ENCODE measurements around the gene ACAD10.
"Not testable (repeated sequence)": the region's sequence is repeated elsewhere in the genome, so short reads cannot be mapped to it uniquely, and the experiment has no call there.

ACAD10 gene

DNA sequence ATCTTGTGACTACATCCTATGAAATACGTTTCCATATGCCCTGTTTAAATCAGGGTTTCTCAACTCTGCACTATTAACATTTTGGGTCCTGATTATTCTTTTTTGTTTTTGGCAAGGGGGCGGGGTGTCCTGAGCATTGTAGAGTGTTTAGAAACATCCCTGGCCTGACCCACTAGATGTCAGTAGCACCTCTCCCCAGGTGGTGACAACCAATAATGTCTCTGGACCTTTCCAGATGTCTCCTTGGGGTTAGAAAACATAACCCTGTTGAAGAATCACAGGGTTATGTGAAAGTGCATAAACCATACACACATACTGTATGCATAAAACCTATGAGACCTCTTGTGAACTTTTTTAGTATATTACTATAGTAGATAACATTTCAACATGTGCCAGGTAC lies 1.4 kb downstream of the ACAD10 start:
- no peak for DNase-seq (ENCODE audit: low read depth in 2 of 2)

DNA sequence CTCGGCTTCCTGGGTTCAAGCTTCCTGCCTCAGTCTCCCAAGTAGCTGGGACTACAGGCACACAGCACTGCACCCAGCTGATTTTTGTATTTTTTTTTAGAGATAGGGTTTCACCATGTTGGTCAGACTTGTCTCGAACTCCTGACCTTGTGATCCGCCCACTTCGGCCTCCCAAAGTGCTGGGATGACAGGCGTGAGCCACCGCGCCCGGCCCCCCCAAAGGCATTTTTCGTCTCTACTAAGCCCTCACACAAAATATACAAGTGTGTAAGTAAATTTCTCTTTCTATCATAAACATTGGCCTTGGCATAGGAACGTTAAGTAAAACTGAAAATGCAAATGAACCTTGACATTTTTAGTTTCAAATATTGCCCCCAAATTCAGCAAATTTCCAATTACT lies 2.1 kb downstream of the ACAD10 start:
- no peak for DNase-seq (ENCODE audit: low read depth in 2 of 2)

DNA sequence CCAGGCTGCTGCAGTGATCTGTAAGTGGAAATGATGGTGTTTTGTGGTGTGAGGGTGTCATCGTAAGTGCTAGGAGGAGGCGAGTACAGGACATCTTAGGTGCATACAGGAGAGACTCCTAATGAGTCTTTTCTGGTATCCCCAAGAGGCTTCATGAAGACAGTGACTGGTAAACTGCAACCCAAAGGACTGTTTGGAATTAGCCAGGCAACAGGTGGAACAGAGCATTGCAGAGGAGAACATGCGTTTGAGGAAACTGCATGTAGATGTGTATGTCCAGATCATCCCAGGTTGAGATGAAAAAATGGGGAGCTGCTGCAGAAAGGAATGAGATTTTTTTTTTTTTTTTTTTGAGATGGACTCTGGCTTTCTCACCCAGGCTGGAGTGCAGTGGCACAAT lies 5.4 kb downstream of the ACAD10 start:
- no peak for DNase-seq (ENCODE audit: low read depth in 2 of 2)

DNA sequence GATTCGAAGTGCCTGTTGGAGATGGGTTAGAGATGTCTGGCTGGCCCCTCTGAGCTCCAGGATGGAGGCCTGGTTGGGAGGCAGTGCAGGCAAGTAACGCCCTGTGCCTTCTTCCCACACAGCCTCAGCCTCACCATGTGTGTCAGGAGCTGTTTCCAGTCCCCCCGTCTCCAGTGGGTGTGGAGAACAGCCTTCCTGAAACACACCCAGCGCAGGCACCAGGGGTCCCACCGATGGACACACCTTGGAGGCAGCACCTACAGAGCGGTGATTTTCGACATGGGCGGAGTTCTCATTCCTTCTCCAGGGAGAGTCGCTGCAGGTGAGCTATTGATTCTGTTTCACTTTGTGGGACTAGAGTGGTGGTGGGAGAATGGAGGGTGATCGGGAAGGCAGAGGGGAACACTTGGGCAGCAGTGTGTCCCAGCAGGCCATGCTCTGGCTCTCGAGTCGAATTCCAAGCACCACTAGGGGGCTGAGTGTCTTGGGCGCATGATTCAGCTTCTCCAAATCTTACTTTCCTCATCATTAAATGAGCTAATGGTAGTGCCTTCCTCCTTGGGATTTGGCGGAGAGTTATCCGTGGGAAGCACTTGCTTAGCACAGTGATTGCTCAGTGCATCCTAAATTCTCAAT lies 6.8 kb downstream of the ACAD10 start:
- DNase-seq (ENCODE audit: low read depth in 2 of 2), result no peak

DNA sequence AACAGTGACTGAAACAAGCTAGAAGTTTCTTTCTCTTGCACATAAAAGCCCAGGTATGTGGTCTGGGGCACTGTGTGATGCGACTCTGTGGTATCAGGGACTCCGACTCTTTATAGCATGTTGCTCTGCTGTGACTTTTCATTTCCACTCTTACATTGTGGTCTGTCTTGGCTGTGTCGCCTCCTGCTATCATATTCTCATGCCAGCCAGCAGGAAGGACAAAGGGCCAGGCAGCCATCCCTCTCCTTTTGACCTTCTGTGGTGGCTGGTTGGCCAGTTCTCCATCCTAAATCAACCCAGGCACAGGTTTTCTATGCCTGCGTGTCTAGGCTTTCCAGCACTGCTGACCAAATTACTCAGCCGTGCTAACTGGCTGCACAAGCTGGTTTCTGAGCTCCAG lies 8.0 kb downstream of the ACAD10 start:
- DNase-seq (ENCODE audit: low read depth in 2 of 2), result no peak

DNA sequence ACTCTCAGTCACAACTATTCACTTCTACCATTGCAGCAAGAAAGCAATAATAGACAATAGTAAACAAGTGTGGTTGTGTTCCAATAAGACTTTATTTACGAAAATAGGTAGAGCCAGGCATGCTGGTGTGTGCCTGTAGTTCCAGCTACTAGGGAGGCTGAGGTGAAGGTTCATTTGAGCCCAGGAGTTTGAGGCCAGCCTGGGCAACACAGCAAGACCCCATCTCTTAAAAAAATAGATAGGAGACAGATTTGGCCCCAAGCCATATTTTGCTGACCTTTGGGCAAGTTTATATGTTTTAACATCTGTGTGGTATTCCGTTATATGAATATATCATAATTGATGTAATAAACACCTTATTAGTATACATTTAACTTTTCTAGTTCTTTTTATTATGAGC lies 14.1 kb downstream of the ACAD10 start:
- DNase-seq (ENCODE audit: low read depth in 2 of 2), result no peak

DNA sequence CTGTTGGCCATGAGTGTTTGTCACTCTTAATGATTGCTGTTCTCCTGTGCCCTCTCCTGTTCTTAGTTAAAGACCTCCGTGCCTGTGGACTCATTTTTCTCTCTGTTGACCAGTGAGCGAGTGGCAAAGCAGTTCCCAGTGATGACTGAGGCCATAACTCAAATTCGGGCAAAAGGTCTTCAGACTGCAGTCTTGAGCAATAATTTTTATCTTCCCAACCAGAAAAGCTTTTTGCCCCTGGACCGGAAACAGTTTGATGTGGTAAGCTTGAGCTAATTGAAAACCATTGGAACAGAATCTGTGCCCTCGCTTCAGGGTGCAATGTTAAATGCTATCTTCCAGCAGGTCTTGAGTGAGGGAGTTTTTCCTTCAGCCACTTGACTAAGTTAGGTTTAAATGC lies 19.8 kb downstream of the ACAD10 start:
- DNase-seq (ENCODE audit: low read depth in 2 of 2), result no peak

DNA sequence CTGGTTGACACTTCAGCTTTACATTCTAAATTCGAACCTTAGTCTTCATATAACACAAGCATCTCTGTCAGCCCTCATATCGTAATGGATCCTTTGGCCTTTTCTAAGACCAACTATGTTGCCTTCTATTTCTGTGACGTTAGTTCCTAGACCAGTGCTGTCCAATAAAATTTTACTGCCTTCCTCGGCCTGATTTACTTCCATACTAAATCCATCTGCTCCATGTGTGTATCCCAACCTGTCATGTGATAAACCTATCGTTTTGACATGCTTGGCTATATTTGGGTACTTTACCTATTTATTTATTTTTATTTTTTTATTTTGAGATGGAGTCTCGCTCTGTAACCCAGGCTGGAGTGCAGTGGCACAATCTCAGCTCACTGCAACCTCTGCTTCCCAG lies 20.3 kb downstream of the ACAD10 start:
- DNase-seq (ENCODE audit: low read depth in 2 of 2), result no peak

DNA sequence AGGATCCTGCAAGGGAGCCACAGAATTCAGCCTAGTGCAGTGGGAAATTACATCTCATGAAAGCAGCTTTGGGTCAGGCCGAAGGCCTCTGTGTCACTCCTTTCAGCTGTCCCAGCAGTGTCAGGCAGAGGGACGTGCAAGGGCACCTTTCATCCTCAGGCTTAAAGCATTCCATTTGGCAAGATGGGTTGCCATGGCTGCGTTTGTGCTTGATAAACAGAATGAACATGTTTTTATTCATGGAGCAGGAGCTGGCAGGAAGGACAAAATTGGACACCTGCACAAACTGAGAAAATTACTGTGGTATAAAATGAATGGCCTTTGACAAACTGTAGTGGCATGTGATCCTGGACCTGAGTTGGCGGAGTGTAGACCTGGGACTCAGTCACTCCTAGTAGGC lies 29.4 kb downstream of the ACAD10 start:
- no peak for DNase-seq (ENCODE audit: low read depth in 2 of 2)

DNA sequence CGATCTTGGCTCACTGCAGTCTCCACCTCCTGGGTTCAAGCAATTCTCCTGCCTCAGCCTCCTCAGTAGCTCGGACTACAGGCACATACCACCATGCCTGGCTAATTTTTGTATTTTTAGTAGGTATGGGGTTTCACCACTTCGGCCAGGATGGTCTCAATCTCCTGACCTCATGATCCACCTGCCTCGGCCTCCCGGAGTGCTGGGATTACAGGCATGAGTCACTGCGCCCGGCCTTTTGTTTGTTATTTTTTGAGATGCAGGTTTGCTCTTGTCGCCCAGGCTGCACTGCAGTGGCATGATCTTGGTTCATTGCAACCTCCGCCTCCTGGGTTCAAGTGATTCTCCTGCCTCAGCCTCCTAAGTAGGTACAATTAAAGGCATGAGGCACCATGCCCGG lies 33.5 kb downstream of the ACAD10 start:
- not testable (repeated sequence) for DNase-seq (ENCODE audit: low read depth in 2 of 2)

DNA sequence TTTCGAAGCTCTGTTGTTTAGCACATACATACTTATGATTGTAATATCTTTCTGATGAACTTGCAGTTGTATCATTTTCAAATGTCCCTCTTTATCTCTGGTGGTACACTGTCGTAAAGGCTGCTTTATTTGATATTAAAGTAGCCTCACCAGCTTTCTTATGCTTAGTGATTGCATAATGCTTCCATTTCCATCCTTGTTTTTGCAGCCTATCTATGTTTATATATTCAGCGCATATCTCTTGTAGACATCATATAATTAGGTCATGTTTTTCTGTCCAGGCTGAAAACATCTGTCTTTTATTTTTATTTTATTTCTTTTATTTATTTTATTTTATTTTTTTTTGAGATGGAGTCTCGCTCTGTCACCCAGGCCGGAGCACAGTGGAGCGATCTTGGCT lies 34.6 kb downstream of the ACAD10 start:
- DNase-seq (ENCODE audit: low read depth in 2 of 2), result no peak

DNA sequence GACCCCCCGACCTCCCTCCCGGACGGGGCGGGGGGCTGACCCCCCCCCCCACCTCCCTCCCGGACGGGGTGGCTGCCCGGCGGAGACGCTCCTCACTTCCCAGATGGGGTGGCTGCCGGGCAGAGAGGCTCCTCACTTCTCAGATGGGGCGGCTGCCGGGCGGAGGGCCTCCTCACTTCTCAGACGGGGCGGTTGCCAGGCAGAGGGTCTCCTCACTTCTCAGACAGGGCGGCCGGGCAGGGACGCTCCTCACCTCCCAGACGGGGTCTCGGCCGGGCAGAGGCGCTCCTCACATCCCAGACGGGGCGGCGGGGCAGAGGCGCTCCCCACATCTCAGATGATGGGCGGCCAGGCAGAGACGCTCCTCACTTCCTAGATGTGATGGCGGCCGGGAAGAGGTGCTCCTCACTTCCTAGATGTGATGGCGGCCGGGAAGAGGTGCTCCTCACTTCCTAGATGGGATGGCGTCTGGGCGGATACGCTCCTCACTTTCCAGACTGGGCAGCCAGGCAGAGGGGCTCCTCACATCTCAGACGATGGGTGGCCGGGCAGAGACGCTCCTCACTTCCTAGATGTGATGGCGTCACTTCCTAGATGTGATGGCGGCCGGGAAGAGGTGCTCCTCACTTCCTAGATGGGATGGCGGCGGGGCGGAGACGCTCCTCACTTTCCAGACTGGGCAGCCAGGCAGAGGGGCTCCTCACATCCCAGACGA lies 38.0 kb downstream of the ACAD10 start:
- DNase-seq (ENCODE audit: low read depth in 2 of 2), result not testable (repeated sequence)

DNA sequence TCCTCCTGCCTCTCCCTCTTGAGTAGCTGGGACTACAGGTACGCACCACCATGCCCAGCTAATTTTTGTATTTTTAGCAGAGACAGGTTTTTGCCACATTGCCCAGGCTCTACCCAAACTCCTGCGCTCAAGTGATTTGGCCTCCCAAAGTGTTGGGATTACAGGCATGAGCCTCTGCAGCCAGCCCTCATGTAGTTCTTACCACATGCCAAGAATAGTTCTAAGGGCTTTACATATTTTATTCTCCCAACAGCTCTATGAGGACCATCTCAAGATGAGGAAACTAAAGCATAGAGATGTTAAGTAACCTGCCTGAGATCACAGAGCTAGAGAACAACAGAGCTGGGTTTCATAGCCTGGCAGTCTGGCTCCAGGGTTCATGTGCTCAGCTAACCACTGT lies 42.9 kb downstream of the ACAD10 start:
- no peak for DNase-seq (ENCODE audit: low read depth in 2 of 2)

DNA sequence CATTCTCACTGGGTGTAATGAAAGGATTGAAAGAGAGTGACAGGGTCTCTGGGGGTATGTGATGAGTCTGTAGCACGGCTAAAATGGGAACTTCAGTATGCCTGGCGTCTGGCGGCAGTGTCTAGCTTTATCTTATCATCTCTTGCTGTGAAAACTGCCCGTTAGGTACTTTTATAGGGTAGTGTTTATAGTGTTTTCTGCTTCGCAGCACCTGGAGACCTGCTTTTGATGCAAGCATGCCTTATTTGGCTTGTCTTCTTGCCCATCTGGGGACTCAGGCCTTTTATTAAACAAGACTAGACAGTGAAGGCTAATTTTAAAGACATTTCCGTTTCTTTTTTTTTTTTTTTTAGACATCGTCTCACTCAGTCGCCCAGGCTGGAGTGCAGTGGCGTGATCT lies 44.6 kb downstream of the ACAD10 start:
- no peak for DNase-seq (ENCODE audit: low read depth in 2 of 2)

DNA sequence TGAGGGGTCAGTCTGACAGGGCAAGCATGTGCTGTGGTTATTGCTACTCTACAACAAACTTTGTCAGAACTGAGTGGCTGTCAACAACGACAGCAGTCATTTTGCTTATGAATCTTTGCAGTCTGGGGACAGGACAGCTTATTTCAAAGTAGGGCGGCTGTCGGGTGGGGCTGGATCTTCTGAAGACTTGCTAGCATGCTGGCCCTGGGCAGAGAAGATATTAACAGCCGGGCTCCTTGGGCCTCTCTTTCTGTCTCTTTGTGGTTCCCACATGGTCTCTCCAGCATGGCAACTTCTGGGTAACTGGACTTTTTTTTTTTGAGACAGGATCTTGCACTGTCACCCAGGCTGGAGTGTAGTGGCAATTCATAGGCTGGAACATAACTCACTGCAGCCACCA lies 46.9 kb downstream of the ACAD10 start:
- no peak for DNase-seq (ENCODE audit: low read depth in 2 of 2)

DNA sequence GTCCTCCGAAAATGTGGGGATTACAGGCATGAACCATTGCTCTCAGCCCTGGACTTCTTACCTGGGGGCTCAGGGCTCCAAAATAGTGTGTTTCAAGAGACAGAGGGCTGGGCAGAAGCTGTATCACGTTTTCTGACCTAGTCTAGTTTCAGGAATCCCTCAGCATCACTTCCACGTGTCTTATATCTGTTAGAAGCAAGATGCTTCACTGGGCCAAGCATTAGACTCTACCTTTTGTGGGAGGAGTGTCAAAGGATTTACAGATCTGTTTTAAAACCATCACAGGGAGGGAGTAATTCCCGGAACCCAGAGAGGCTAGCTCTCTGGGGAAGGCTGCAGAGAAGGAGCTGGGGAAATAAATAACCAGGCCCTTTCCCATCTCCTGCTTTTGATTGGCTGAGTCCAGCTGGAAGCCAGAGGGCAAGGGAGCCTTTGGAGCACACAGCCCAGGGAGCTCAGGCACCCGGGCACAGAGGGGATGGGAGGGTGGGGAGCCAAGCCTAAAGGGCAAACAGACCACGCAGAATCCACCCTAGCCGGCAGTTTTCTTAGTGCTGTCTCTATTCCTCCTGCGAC lies 47.6 kb downstream of the ACAD10 start:
- no peak for DNase-seq (ENCODE audit: low read depth in 2 of 2)

DNA sequence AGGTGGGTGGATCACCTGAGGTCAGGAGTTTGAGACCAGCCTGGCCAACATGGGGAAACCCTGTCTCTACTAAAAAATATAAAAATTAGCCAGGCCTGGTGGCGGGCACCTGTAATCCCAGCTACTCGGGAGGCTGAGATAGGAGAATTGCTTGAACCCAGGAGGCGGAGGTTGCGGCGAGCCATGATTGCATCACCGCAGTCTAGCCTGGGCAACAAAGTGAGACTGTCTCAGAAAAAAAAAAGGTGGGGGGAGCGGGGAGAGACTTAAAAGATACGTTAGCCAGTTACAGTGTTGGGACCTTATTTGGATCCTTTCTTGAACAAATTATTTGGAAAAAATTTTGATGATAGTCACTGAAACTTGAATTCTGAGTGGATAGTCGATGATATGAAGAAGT lies 53.7 kb downstream of the ACAD10 start:
- DNase-seq (ENCODE audit: low read depth in 2 of 2), result not testable (repeated sequence)

DNA sequence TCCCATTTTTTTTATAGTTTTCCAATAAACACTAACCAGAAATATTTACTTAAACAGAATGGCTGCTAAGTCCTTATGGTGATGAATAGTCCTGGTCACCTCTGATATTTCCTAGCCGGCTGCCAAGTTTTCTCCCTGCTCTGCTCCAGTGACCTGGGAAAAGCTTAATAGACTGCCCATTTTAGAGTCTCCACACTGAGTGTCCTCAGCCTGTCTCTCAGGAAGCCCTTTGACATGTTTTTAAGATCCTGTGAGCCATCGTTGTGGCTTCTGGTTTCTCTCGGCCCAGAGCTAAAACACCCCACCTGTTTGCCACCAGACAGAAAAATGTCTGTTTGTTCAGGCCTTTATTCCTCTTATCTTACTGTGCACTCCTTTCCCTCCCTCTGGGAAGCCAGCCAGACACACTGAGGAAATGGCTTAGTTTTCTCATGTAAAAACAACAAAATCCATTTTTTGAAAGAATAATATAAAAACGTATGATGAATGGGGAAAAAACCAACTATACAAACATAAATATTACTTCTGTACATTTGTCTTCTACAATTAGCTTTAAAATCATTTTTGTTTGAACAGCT lies 55.5 kb downstream of the ACAD10 start:
- no peak for DNase-seq (ENCODE audit: low read depth in 2 of 2)

DNA sequence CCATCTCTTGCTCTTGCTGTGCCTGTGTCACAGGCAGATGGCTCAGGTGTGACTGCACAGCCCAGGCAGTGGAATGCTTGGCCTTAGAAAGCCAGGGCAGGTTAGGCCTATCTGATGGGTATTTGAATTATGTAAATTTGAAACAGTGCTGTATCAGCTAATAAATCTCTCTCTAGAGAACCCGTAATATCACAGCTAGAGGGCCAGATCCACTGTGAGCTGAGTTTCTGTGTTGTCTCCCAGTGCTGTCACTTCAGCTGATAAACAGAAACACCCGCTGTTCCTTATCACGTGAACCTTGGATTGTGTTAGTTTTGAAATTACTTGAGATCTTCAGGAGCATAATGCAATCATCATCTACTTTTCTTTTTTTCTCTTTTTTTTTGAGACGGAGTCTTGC lies 59.4 kb downstream of the ACAD10 start:
- no peak for DNase-seq (ENCODE audit: low read depth in 2 of 2)

DNA sequence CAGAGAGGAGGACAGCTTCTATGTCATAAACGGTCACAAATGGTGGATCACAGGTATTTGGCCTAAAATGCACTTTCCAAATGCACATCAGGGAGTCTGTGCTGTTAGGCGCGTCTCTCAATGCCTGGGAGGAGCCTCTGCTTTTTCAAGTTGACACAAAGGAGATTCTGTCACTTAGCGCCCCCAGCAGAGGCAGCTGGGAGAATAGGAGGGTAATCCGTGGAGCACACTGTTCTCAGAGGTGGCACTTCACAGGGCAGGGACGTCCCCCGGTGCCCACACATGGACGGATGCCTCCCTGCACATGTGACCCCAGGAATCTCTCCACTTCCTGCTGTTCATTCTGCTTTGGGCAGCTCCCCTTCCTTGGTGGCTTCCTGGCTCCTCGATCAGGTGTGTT lies 61.5 kb downstream of the ACAD10 start:
- no peak for DNase-seq (ENCODE audit: low read depth in 2 of 2)

DNA sequence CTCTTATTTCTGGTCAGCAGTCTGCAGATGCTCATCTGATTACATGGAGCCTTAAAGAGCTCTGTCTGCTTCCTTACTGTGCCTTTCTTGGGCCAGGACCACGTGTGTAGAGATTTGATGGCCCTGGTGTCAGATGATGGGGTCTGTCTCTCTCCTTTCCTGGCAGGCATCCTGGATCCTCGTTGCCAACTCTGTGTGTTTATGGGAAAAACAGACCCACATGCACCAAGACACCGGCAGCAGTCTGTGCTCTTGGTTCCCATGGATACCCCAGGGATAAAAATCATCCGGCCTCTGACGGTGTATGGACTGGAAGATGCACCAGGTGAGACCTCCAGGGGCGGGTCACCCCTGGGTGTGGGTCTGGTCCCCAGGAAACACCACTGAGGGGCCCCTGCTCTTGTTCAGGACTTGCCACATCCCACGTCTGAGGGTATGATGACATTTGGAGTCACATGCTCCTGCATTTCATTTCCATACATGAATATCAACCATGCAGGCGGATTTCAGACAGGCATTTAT lies 62.4 kb downstream of the ACAD10 start:
- DNase-seq (ENCODE audit: low read depth in 2 of 2), result no peak

DNA sequence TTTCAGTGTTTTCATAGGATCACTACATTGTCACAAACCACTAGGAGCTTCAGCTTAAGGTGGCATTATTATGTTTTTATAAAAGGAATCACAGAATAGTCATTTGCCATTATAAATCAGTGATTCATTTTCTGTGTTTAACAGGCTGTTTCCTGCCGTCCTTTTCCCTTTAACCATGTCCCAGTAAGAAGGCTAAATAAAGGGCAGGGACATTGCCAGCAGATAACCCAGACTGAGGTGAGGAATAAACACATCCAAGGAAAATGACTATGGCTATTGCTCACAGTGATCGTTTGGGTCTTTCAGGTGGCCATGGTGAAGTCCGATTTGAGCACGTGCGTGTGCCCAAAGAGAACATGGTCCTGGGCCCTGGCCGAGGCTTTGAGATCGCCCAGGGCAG lies 63.0 kb downstream of the ACAD10 start:
- no peak for DNase-seq (ENCODE audit: low read depth in 2 of 2)

DNA sequence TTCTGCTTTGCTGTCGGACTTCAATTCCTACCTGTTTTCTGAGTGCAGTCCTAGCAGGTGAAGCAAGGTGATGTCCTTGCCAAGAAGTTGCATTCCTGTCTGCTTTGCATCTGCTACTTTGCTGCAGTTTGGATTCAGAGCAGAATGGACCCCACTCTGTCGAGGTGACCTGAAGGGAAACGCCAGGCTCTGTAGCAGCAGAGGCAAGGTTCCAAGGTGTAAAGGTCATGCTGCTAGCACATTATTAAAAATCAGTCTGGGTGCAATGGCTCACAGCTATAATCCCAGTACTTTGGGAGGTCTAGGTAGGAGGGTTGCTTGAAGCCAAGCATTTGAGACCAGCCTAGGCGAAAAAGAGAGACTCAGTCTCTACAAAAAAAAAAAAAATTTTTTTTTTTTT lies 63.5 kb downstream of the ACAD10 start:
- DNase-seq (ENCODE audit: low read depth in 2 of 2), result no peak

Measured in stimulated activated CD8-positive, alpha-beta memory T cell treated with anti-CD3 and anti-CD28 coated beads, Interleukin-7, amount 100 ng/mL, for 4 hours (primary cell).